PFSK-1 (cell line): Measurements from ENCODE around the gene ATP13A3.

ENCODE experiments used
- FOXP2 ChIP-seq: optimal IDR thresholded peaks from 2 replicates; pipeline ENCODE3; 2011; ENCODE audit warnings: borderline replicate concordance, control low read depth, inconsistent platforms; ENCODE audit not compliant: insufficient read depth; ENCODE audit errors: extremely low read length, extremely low read depth
- POLR2AphosphoS5 ChIP-seq: IDR thresholded peaks from 2 replicates; pipeline ENCODE4 v1.6.1; 2012; ENCODE audit warnings: low read depth, mild to moderate bottlenecking, control low read depth, low read length, moderate library complexity
- REST ChIP-seq, 2 experiments: IDR thresholded peaks; 2 replicates each; pipeline versions ENCODE4 v1.6.1 to v1.8.0; 2011 to 2012; ENCODE audit warnings: low read depth in 2 of 2, low read length in 2 of 2, control low read depth in 1 of 2, inconsistent platforms in 1 of 2, mild to moderate bottlenecking in 1 of 2, moderate library complexity in 1 of 2; ENCODE audit not compliant: insufficient read depth in 1 of 2

GRCh38 chr3:194527726-194528125 lies 40.9 kb upstream of the ATP13A3 start:
- TF ChIP-seq POLR2AphosphoS5 (no peak), FOXP2 (no peak), REST (IDR thresholded peaks at IDR 0.05; ENCODE audit: insufficient read depth in 1 of 2, low read depth in 2 of 2, low read length in 2 of 2) (no peak)
